Measurements from ENCODE around the gene CD8B. TPM values are rescaled to one million over a fixed set of nuclear protein-coding genes. Genes with fewer than 3 reads are reported as not detected.
A peak's percentile ranks its signal among the peaks of the same experiment; 100 is the strongest.
"Not testable (repeated sequence)": the region's sequence is repeated elsewhere in the genome, so short reads cannot be mapped to it uniquely, and the experiment has no call there.

The CD8B gene
- total and polyA plus RNA-seq, 2 of the 8 experiments (the other 6 are each of a cell fraction or from before 2014, with no cell fraction given): 0.35 to 0.63 TPM

- H3K27ac ChIP-seq (ENCODE audit: low read depth, low read length); H4K8ac ChIP-seq (ENCODE audit: extremely low read depth, insufficient read depth, low read length); H3K4ac ChIP-seq (replicated peaks; ENCODE audit: insufficient read length, low read depth, low read length); FAIRE-seq; H3K4me1 ChIP-seq (replicated peaks in 1 of 4; ENCODE audit: control insufficient read depth in 3 of 4, insufficient read depth in 4 of 4, low read length in 3 of 4); CTCF ChIA-PET (ENCODE audit: partially characterized antibody); H2BK5ac ChIP-seq (ENCODE audit: low read depth, low read length); H3K18ac ChIP-seq (ENCODE audit: extremely low read depth, low read length); H4K91ac ChIP-seq (replicated peaks; ENCODE audit: insufficient read length, low read length); H2BK15ac ChIP-seq (ENCODE audit: low read length); H4K5ac ChIP-seq (ENCODE audit: insufficient read length, low read depth, low read length); H2AFZ ChIP-seq (ENCODE audit: low read length); H4K20me1 ChIP-seq (replicated peaks in 1 of 2; ENCODE audit: control insufficient read depth in 1 of 2, insufficient read depth in 2 of 2, low read length in 2 of 2); H3K9ac ChIP-seq (replicated peaks in 1 of 4; ENCODE audit: extremely low read depth in 1 of 4, low read depth in 3 of 4, low read length in 3 of 4); H2AK5ac ChIP-seq (ENCODE audit: low read depth, low read length); H3K79me1 ChIP-seq (ENCODE audit: low read depth, low read length); H3K56ac ChIP-seq (replicated peaks; ENCODE audit: insufficient read length, low read depth, low read length); POLR2A ChIA-PET (ENCODE audit: partially characterized antibody); H2BK12ac ChIP-seq (ENCODE audit: low read depth, low read length); H3K36me3 ChIP-seq (ENCODE audit: control insufficient read depth in 2 of 4, insufficient read depth in 4 of 4, low read length in 3 of 4); H3K23ac ChIP-seq (ENCODE audit: insufficient read length); H3K79me2 ChIP-seq (ENCODE audit: control insufficient read depth in 1 of 2, insufficient read depth in 2 of 2, low read length in 2 of 2); H3K9me3 ChIP-seq (ENCODE audit: insufficient read depth in 2 of 2, low read depth in 1 of 2, low read length in 1 of 2); H3K23me2 ChIP-seq (ENCODE audit: low read depth, low read length); H2BK120ac ChIP-seq (replicated peaks; ENCODE audit: low read depth, low read length); H2BK20ac ChIP-seq (ENCODE audit: low read length); H3K14ac ChIP-seq (ENCODE audit: insufficient read length); DNase-seq (ENCODE audit: low read depth in 1 of 2, low spot score in 2 of 2): not testable (repeated sequence)
- peak overlapping the region; percentile 39 to 46; a peak in 2 of 4 replicates for H3K4me2 ChIP-seq (ENCODE audit: insufficient read depth in 1 of 2, low read depth in 2 of 2, low read length in 2 of 2)
- peaks cover 0 to 12% (median 6%) of the 10 kb centered on the region in 4 experiments; a peak in 5 of 7 replicates for H3K27me3 ChIP-seq (replicated peaks in 1 of 4; ENCODE audit: control insufficient read depth in 3 of 4, extremely low read depth in 1 of 4, insufficient read depth in 3 of 4, low read length in 3 of 4)
- H3K4me3 ChIP-seq (ENCODE audit: extremely low read depth in 1 of 4, insufficient read depth in 2 of 4, low read depth in 3 of 4, low read length in 4 of 4): peak overlapping the region in 2 of 4 experiments; percentile 5 to 56; a peak in 3 of 8 replicates
- WGBS, 2 experiments (ENCODE audit: extremely low coverage in 1 of 2, insufficient coverage in 1 of 2, insufficient read length in 1 of 2, insufficient replicate concordance in 2 of 2, low coverage in 1 of 2, low lambda C conversion rate in 2 of 2, missing lambda C conversion rate in 1 of 2): 5% methylated on average over 4 of the region's 12 CpGs; no CpG with 5 or more reads in 1 of the 2 experiments
Measured at GRCh38 chr2:86862380-86862703, 656 bp upstream of the CD8B start.

- H3K4me3 ChIP-seq (ENCODE audit: extremely low read depth in 1 of 4, insufficient read depth in 2 of 4, low read depth in 3 of 4, low read length in 4 of 4): peak overlapping the region; percentile 19 to 56 (median 23); a peak in 6 of 8 replicates
- H3K56ac ChIP-seq (replicated peaks; ENCODE audit: insufficient read length, low read depth, low read length); CTCF ChIA-PET (ENCODE audit: partially characterized antibody); H4K8ac ChIP-seq (ENCODE audit: extremely low read depth, insufficient read depth, low read length); H3K23me2 ChIP-seq (ENCODE audit: low read depth, low read length); H3K27ac ChIP-seq (ENCODE audit: low read depth, low read length); H2BK5ac ChIP-seq (ENCODE audit: low read depth, low read length); H2BK12ac ChIP-seq (ENCODE audit: low read depth, low read length); POLR2A ChIA-PET (ENCODE audit: partially characterized antibody); DNase-seq (ENCODE audit: low read depth in 1 of 2, low spot score in 2 of 2); H3K23ac ChIP-seq (ENCODE audit: insufficient read length); H4K91ac ChIP-seq (replicated peaks; ENCODE audit: insufficient read length, low read length); H4K20me1 ChIP-seq (replicated peaks in 1 of 2; ENCODE audit: control insufficient read depth in 1 of 2, insufficient read depth in 2 of 2, low read length in 2 of 2); H4K5ac ChIP-seq (ENCODE audit: insufficient read length, low read depth, low read length); FAIRE-seq; H3K4me1 ChIP-seq (replicated peaks in 1 of 4; ENCODE audit: control insufficient read depth in 3 of 4, insufficient read depth in 4 of 4, low read length in 3 of 4); H2AFZ ChIP-seq (ENCODE audit: low read length); H3K18ac ChIP-seq (ENCODE audit: extremely low read depth, low read length); H3K9ac ChIP-seq (replicated peaks in 1 of 4; ENCODE audit: extremely low read depth in 1 of 4, low read depth in 3 of 4, low read length in 3 of 4); H3K4ac ChIP-seq (replicated peaks; ENCODE audit: insufficient read length, low read depth, low read length); H3K79me2 ChIP-seq (ENCODE audit: control insufficient read depth in 1 of 2, insufficient read depth in 2 of 2, low read length in 2 of 2); H2AK5ac ChIP-seq (ENCODE audit: low read depth, low read length); H2BK20ac ChIP-seq (ENCODE audit: low read length); H3K79me1 ChIP-seq (ENCODE audit: low read depth, low read length); H2BK15ac ChIP-seq (ENCODE audit: low read length); H2BK120ac ChIP-seq (replicated peaks; ENCODE audit: low read depth, low read length); H3K36me3 ChIP-seq (ENCODE audit: control insufficient read depth in 2 of 4, insufficient read depth in 4 of 4, low read length in 3 of 4); H3K9me3 ChIP-seq (ENCODE audit: insufficient read depth in 2 of 2, low read depth in 1 of 2, low read length in 1 of 2); H3K14ac ChIP-seq (ENCODE audit: insufficient read length): not testable (repeated sequence)
- WGBS, 2 experiments (ENCODE audit: extremely low coverage in 1 of 2, insufficient coverage in 1 of 2, insufficient read length in 1 of 2, insufficient replicate concordance in 2 of 2, low coverage in 1 of 2, low lambda C conversion rate in 2 of 2, missing lambda C conversion rate in 1 of 2): 42% methylated on average over 4 of the region's 11 CpGs; no CpG with 5 or more reads in 1 of the 2 experiments
- H3K27me3 ChIP-seq (replicated peaks in 1 of 4; ENCODE audit: control insufficient read depth in 3 of 4, extremely low read depth in 1 of 4, insufficient read depth in 3 of 4, low read length in 3 of 4): peaks cover 0 to 12% (median 6%) of the 10 kb centered on the region in 4 experiments; a peak in 5 of 7 replicates
- H3K4me2 ChIP-seq (ENCODE audit: insufficient read depth in 1 of 2, low read depth in 2 of 2, low read length in 2 of 2): peak overlapping the region; percentile 39 to 60; a peak in 3 of 4 replicates
Measured at GRCh38 chr2:86861175-86861574, 511 bp downstream of the CD8B start.

All from H1 (cell line).